Measurements from ENCODE around the gene NRXN3.

DNA sequence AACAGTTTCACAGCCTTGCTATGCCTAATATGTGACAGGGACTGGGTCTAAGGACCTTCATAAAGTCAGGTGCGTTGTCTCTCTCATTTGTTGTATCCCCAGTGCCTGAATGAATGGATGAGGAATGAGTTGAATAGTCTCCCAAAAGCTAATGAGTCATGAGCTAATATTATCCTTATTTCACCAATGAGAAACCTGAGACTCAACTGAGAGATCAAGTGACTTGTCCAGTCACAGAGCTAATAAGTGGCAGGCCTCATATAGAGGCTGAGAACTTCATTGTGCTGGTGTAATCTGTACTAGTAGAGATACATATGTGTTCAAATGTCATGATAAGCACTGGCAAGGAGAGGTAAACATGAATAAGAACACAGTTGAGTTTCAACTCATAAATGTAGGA, 612.4 kb downstream of the NRXN3 start:
- TF ChIP-seq, protein P1, sequence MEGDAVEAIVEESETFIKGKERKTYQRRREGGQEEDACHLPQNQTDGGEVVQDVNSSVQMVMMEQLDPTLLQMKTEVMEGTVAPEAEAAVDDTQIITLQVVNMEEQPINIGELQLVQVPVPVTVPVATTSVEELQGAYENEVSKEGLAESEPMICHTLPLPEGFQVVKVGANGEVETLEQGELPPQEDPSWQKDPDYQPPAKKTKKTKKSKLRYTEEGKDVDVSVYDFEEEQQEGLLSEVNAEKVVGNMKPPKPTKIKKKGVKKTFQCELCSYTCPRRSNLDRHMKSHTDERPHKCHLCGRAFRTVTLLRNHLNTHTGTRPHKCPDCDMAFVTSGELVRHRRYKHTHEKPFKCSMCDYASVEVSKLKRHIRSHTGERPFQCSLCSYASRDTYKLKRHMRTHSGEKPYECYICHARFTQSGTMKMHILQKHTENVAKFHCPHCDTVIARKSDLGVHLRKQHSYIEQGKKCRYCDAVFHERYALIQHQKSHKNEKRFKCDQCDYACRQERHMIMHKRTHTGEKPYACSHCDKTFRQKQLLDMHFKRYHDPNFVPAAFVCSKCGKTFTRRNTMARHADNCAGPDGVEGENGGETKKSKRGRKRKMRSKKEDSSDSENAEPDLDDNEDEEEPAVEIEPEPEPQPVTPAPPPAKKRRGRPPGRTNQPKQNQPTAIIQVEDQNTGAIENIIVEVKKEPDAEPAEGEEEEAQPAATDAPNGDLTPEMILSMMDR (IDR thresholded peaks at IDR 0.05): no peak
- TF ChIP-seq, protein P2, sequence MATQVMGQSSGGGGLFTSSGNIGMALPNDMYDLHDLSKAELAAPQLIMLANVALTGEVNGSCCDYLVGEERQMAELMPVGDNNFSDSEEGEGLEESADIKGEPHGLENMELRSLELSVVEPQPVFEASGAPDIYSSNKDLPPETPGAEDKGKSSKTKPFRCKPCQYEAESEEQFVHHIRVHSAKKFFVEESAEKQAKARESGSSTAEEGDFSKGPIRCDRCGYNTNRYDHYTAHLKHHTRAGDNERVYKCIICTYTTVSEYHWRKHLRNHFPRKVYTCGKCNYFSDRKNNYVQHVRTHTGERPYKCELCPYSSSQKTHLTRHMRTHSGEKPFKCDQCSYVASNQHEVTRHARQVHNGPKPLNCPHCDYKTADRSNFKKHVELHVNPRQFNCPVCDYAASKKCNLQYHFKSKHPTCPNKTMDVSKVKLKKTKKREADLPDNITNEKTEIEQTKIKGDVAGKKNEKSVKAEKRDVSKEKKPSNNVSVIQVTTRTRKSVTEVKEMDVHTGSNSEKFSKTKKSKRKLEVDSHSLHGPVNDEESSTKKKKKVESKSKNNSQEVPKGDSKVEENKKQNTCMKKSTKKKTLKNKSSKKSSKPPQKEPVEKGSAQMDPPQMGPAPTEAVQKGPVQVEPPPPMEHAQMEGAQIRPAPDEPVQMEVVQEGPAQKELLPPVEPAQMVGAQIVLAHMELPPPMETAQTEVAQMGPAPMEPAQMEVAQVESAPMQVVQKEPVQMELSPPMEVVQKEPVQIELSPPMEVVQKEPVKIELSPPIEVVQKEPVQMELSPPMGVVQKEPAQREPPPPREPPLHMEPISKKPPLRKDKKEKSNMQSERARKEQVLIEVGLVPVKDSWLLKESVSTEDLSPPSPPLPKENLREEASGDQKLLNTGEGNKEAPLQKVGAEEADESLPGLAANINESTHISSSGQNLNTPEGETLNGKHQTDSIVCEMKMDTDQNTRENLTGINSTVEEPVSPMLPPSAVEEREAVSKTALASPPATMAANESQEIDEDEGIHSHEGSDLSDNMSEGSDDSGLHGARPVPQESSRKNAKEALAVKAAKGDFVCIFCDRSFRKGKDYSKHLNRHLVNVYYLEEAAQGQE (IDR thresholded peaks at IDR 0.05; ENCODE audit: insufficient read depth in 1 of 2, low read depth in 2 of 2, low read length in 1 of 2): no peak
- no peak for TF ChIP-seq POLR2AphosphoS5 (IDR thresholded peaks at IDR 0.05; ENCODE audit: low read depth, low read length)
- TF ChIP-seq SIN3A (IDR thresholded peaks at IDR 0.05; ENCODE audit: borderline replicate concordance, insufficient read depth, low read depth, low read length): no peak
- no peak for TF ChIP-seq TCF7L2 (IDR thresholded peaks at IDR 0.05; ENCODE audit: low read depth, low read length)

All from Panc1 (cell line).